ENCODE measurements around the gene CDX2. TPM values are rescaled to one million over a fixed set of nuclear protein-coding genes. Genes with fewer than 3 reads are reported as not detected.
A peak's percentile ranks its signal among the peaks of the same experiment; 100 is the strongest.

CDX2 gene
- total RNA-seq, 1 donor from 2014 or later, result not detected

GRCh38 chr13:27921961-27922882 is 46.9 kb downstream of the CDX2 start:
- intact Hi-C loops (cut with DNase I), result no loop called here
- DNase-seq (no peak), ATAC-seq (ENCODE audit: poor library complexity) (no peak)

- DNase-seq (no peak), ATAC-seq (ENCODE audit: poor library complexity) (no peak)
- intact Hi-C loops (cut with DNase I), result no loop called here
These were observed 47.6 kb downstream of the CDX2 start for GRCh38 chr13:27921421-27921960.

GRCh38 chr13:27920677-27921420 is 48.3 kb downstream of the CDX2 start:
- ATAC-seq (ENCODE audit: poor library complexity) (no peak), DNase-seq (no peak)
- intact Hi-C loops (cut with DNase I), result no loop called here

- peak; percentile 56 for DNase-seq
- ATAC-seq (ENCODE audit: poor library complexity), result peak; percentile 91
- intact Hi-C loops (cut with DNase I), result no loop called here
These were observed 49.0 kb downstream of the CDX2 start, which contains the start of gene PDX1 for GRCh38 chr13:27919934-27920676. Gene PDX1, plus strand, starts transcription at chr13:27920000. Its CDS starts 139 bp downstream, at chr13:27920139.

GRCh38 chr13:27919659-27919933 is 49.5 kb downstream of the CDX2 start:
- ATAC-seq (ENCODE audit: poor library complexity), result no peak
- no peak for DNase-seq
- intact Hi-C loops (cut with DNase I), result no loop called here

- intact Hi-C loops (cut with DNase I), result no loop called here
- ATAC-seq (ENCODE audit: poor library complexity) (no peak), DNase-seq (no peak)
These were observed 50.0 kb downstream of the CDX2 start for GRCh38 chr13:27918918-27919658.

- intact Hi-C loops (cut with DNase I), result no loop called here
- DNase-seq (no peak), ATAC-seq (ENCODE audit: poor library complexity) (no peak)
These were observed 50.8 kb downstream of the CDX2 start for GRCh38 chr13:27918041-27918917.

- DNase-seq, result no peak
- intact Hi-C loops (cut with DNase I), result no loop called here
- ATAC-seq (ENCODE audit: poor library complexity), result no peak
These were observed 51.8 kb downstream of the CDX2 start for GRCh38 chr13:27917121-27917947.

GRCh38 chr13:27915301-27916207 is 53.6 kb downstream of the CDX2 start:
- ATAC-seq (ENCODE audit: poor library complexity) (no peak), DNase-seq (no peak)
- intact Hi-C loops (cut with DNase I), result no loop called here

GRCh38 chr13:27913160-27913559 is 56.0 kb downstream of the CDX2 start:
- intact Hi-C loops (cut with DNase I), result no loop called here
- ATAC-seq (ENCODE audit: poor library complexity) (no peak), DNase-seq (no peak)

- DNase-seq (no peak), ATAC-seq (ENCODE audit: poor library complexity) (no peak)
- intact Hi-C loops (cut with DNase I), result no loop called here
These were observed 57.6 kb downstream of the CDX2 start for GRCh38 chr13:27911521-27911920.

Other genes starting within 250 kb of the CDX2 start
- not detected for gene GSX1, start 176.8 kb downstream of the CDX2 start, total RNA-seq
- not detected for gene PDX1, start 49.3 kb downstream of the CDX2 start, total RNA-seq
- gene URAD, start 19.4 kb upstream of the CDX2 start, total RNA-seq, result not detected
- 0.11 TPM for gene FLT3, start 131.3 kb upstream of the CDX2 start, total RNA-seq
- 8.1 TPM for gene PAN3, start 169.2 kb upstream of the CDX2 start, total RNA-seq